OCI-M2 (cell line): ENCODE measurements around the gene UVSSA.
"Not testable (repeated sequence)": the region's sequence is repeated elsewhere in the genome, so short reads cannot be mapped to it uniquely, and the experiment has no call there.

Experiments
- DNase-seq: peaks from one replicate; lab custom pipeline; 2025; ENCODE audit not compliant: unreplicated experiment; lab: John Stamatoyannopoulos, UW

Gene UVSSA

GRCh38 chr4:1315836-1316536 lies 31.0 kb upstream of the UVSSA start:
- DNase-seq = no peak

- no peak for DNase-seq
Measured at GRCh38 chr4:1316537-1317168, 30.4 kb upstream of the UVSSA start.

- DNase-seq = no peak
Measured at GRCh38 chr4:1317177-1318045, 29.6 kb upstream of the UVSSA start.

GRCh38 chr4:1318046-1318375 lies 29.0 kb upstream of the UVSSA start:
- DNase-seq = no peak

- no peak for DNase-seq
Measured at GRCh38 chr4:1318488-1319213, 28.4 kb upstream of the UVSSA start.

GRCh38 chr4:1321486-1321885 lies 25.5 kb upstream of the UVSSA start:
- DNase-seq = no peak

- DNase-seq = no peak
Measured at GRCh38 chr4:1321946-1322650, 24.9 kb upstream of the UVSSA start.

GRCh38 chr4:1323280-1323634 lies 23.8 kb upstream of the UVSSA start:
- DNase-seq = no peak

- DNase-seq = no peak
Measured at GRCh38 chr4:1323635-1324442, 23.2 kb upstream of the UVSSA start.

- DNase-seq = not testable (repeated sequence)
Measured at GRCh38 chr4:1324443-1325175, 22.4 kb upstream of the UVSSA start.

- no peak for DNase-seq
Measured at GRCh38 chr4:1325176-1325480, 21.9 kb upstream of the UVSSA start.

GRCh38 chr4:1325681-1326635 lies 21.1 kb upstream of the UVSSA start:
- DNase-seq = no peak

GRCh38 chr4:1326751-1327525 lies 20.1 kb upstream of the UVSSA start:
- no peak for DNase-seq

GRCh38 chr4:1327526-1328266 lies 19.3 kb upstream of the UVSSA start:
- DNase-seq = no peak

- no peak for DNase-seq
Measured at GRCh38 chr4:1328267-1329155, 18.5 kb upstream of the UVSSA start.
